Body of pancreas (tissue), 4 donors: Measurements from ENCODE around the gene DISP1. TPM values are rescaled to one million over a fixed set of nuclear protein-coding genes. Genes with fewer than 3 reads are reported as not detected.

ENCODE experiments used
- ATAC-seq: fragments of 150-250 bp; one replicate; pipeline ENCODE4 v1.9.1; 2016
- DNase-seq, 4 donors: peaks; one replicate each; pipeline ENCODE4 v3.0.0-alpha.2; 2019
- H3K27ac ChIP-seq, 4 donors: fragments of 200-600 bp; sonication (generic); 1 replicate in 3 of 4; 2 replicates in 1 of 4; pipeline versions ENCODE4 v1.5.1 to v1.6.1; 2016 to 2019; ENCODE audit warnings: mild to moderate bottlenecking in 1 of 4, mixed read lengths in 1 of 4, moderate library complexity in 1 of 4
- H3K27me3 ChIP-seq, 2 donors: fragments of 200-600 bp; sonication (generic); one replicate each; pipeline ENCODE4 v1.6.0; 2016; ENCODE audit warnings: mild to moderate bottlenecking in 1 of 2
- H3K36me3 ChIP-seq, 2 donors: fragments of 200-600 bp; sonication (generic); replicated peaks in 1 of 2; 2 replicates each; pipeline ENCODE4 v1.5.1; 2016; ENCODE audit warnings: low read depth in 2 of 2; ENCODE audit not compliant: insufficient read depth in 1 of 2
- H3K4me1 ChIP-seq: fragments of 200-600 bp; sonication (generic); one replicate; pipeline ENCODE4 v1.6.0; 2016
- H3K4me3 ChIP-seq, 2 donors: fragments of 200-600 bp; sonication (generic); 1 replicate in 1 of 2; 2 replicates in 1 of 2; pipeline ENCODE4 v1.5.1; 2016 to 2019
- H3K9me3 ChIP-seq, 3 donors: fragments of 200-600 bp; sonication (generic); 1 replicate in 2 of 3; 2 replicates in 1 of 3; pipeline ENCODE4 v1.5.1; 2016
- CTCF ChIP-seq, 7 experiments: fragments of 450-650 bp in 4 of 7; fragments of 200-600 bp in 3 of 7; sonication (generic) in 3 of 7; IDR thresholded peaks; one replicate each; pipeline ENCODE4 v1.5.1; 2016 to 2019; ENCODE audit warnings: antibody characterized with exemption in 7 of 7
- POLR2A ChIP-seq, 3 donors: fragments of 450-650 bp; IDR thresholded peaks; one replicate each; pipeline ENCODE4 v1.6.1; 2016; ENCODE audit warnings: antibody characterized with exemption in 3 of 3, mild to moderate bottlenecking in 2 of 3
- WGBS, 2 donors: methylation state at CpG; one replicate each; pipeline ENCODE4 v1.1.5; 2017; 5-methylcytosine and 5-hydroxymethylcytosine counted together
- intact Hi-C: fragments of 100-400 bp; cut with DNase I; formaldehyde crosslinking; loops from one replicate; pipeline ENCODE4 v1.15.1; 2023
- total RNA-seq, 2 donors: library from RNA; depleted of rRNA; stranded (reverse); fragments of >200 nt; gene quantifications; one replicate each; pipeline ENCODE4 v1.1.0, GENCODE V29; 2016

DISP1 gene
- total RNA-seq, 2 donors from 2014 or later, result 4.0 to 6.2 TPM

GRCh38 chr1:222787729-222788128 is 27.1 kb upstream of the DISP1 start:
- Histone ChIP-seq H3K4me3 (no peak overlapping the region), H3K27ac (no peak overlapping the region), H3K27me3 (no peaks in the 10 kb centered on the region), H3K36me3 (no peaks in the 10 kb centered on the region), H3K4me1 (peaks cover 6% of the 10 kb centered on the region), H3K9me3 (no peaks in the 10 kb centered on the region)
- 83 to 84% methylated on average over 4 of the region's 4 CpGs for WGBS, 2 donors
- no peak for TF ChIP-seq POLR2A (IDR thresholded peaks at IDR 0.05)
- no peak for TF ChIP-seq CTCF (IDR thresholded peaks at IDR 0.05)
- ATAC-seq (no peak), DNase-seq (no peak)
- intact Hi-C loops, result no loop called here

- intact Hi-C loops, result no loop called here
- H3K4me3 ChIP-seq, result no peak overlapping the region
- H3K4me1 ChIP-seq, result peaks cover 6% of the 10 kb centered on the region
- WGBS, 2 donors, result 69 to 70% methylated on average over 3 of the region's 3 CpGs
- ATAC-seq (no peak), DNase-seq (no peak)
- H3K36me3 ChIP-seq, result no peaks in the 10 kb centered on the region
- no peak overlapping the region for H3K27ac ChIP-seq
- no peaks in the 10 kb centered on the region for H3K9me3 ChIP-seq
- H3K27me3 ChIP-seq, result no peaks in the 10 kb centered on the region
- TF ChIP-seq CTCF (IDR thresholded peaks at IDR 0.05) (no peak), POLR2A (IDR thresholded peaks at IDR 0.05) (no peak)
These were observed 26.3 kb upstream of the DISP1 start for GRCh38 chr1:222788402-222789156.

GRCh38 chr1:222790115-222790514 is 24.7 kb upstream of the DISP1 start:
- Histone ChIP-seq H3K4me3 (no peak overlapping the region), H3K9me3 (no peaks in the 10 kb centered on the region), H3K27ac (no peak overlapping the region), H3K27me3 (no peaks in the 10 kb centered on the region), H3K4me1 (peaks cover 6% of the 10 kb centered on the region), H3K36me3 (no peaks in the 10 kb centered on the region)
- TF ChIP-seq CTCF (IDR thresholded peaks at IDR 0.05) (no peak), POLR2A (IDR thresholded peaks at IDR 0.05) (no peak)
- DNase-seq (no peak), ATAC-seq (no peak)
- intact Hi-C loops, result loop anchor here (5.0 to 10.0 kb wide), 2 partner anchors 292 to 335 kb away; no protein-coding TSS in a partner anchor
- 80 to 85% methylated on average over 2 of the region's 2 CpGs for WGBS, 2 donors

GRCh38 chr1:222790520-222790919 is 24.3 kb upstream of the DISP1 start:
- intact Hi-C loops, result loop anchor here (5.0 to 10.0 kb wide), 2 partner anchors 292 to 334 kb away; no protein-coding TSS in a partner anchor
- 75 to 84% methylated on average over 4 of the region's 4 CpGs for WGBS, 2 donors
- H3K4me1 ChIP-seq, result peaks cover 6% of the 10 kb centered on the region
- H3K27ac ChIP-seq, result no peak overlapping the region
- no peaks in the 10 kb centered on the region for H3K9me3 ChIP-seq
- DNase-seq, result no peak
- ATAC-seq, result no peak
- no peaks in the 10 kb centered on the region for H3K27me3 ChIP-seq
- H3K36me3 ChIP-seq, result no peaks in the 10 kb centered on the region
- no peak overlapping the region for H3K4me3 ChIP-seq
- TF ChIP-seq CTCF (IDR thresholded peaks at IDR 0.05) (no peak), POLR2A (IDR thresholded peaks at IDR 0.05) (no peak)
